ENCODE measurements around the gene AHSA1. TPM values are rescaled to one million over a fixed set of nuclear protein-coding genes. Genes with fewer than 3 reads are reported as not detected.

AHSA1 gene
- total RNA-seq, 3 donors from 2014 or later (not counting 1 experiment from before 2014, with no cell fraction given): 70.4 to 101 (median 94.3) TPM

DNA sequence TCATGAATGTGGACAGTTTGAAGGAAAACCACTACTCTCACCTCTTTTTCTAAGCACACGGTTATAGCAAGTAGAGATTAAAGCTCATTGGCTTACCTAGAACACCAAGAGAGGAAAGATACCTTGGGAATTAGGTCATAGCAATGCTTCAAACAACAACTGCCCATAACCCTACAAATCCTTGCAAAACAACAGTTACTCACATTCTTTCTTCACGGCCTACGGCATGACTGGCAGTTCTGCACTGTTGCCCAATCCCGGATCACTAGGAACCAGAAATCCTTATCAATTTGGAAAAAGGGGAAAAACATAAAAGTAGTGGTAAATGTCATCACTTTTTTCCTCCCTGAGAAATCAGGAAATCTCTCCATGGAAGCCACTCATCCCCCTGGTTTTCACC, 50.4 kb downstream of the AHSA1 start:
- no peak overlapping the region for H3K4me3 ChIP-seq (ENCODE audit: low read length)
- peaks cover 49% of the 10 kb centered on the region for H3K36me3 ChIP-seq (ENCODE audit: control insufficient read depth, insufficient read depth, low read length)
- Mint-ChIP-seq H3K27ac (no peak overlapping the region), H3K27me3 (ENCODE audit: low read depth in 2 of 2) (no peaks in the 10 kb centered on the region), H3K4me3 (no peak overlapping the region), H3K36me3 (peaks cover 22% of the 10 kb centered on the region), H3K9me3 (no peaks in the 10 kb centered on the region), H3K4me1 (peaks cover 0 to 7% of the 10 kb centered on the region in 2 donors)
- TF ChIP-seq, protein P1, sequence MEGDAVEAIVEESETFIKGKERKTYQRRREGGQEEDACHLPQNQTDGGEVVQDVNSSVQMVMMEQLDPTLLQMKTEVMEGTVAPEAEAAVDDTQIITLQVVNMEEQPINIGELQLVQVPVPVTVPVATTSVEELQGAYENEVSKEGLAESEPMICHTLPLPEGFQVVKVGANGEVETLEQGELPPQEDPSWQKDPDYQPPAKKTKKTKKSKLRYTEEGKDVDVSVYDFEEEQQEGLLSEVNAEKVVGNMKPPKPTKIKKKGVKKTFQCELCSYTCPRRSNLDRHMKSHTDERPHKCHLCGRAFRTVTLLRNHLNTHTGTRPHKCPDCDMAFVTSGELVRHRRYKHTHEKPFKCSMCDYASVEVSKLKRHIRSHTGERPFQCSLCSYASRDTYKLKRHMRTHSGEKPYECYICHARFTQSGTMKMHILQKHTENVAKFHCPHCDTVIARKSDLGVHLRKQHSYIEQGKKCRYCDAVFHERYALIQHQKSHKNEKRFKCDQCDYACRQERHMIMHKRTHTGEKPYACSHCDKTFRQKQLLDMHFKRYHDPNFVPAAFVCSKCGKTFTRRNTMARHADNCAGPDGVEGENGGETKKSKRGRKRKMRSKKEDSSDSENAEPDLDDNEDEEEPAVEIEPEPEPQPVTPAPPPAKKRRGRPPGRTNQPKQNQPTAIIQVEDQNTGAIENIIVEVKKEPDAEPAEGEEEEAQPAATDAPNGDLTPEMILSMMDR (IDR thresholded peaks at IDR 0.05): no peak
- no peaks in the 10 kb centered on the region for H3K4me1 ChIP-seq (ENCODE audit: control insufficient read depth, insufficient read depth, low read length)
- ATAC-seq (no peak), DNase-seq (no peak)
- WGBS (ENCODE audit: insufficient coverage): 90% methylated on average over 3 of the region's 4 CpGs
- H3K9me3 ChIP-seq (ENCODE audit: control insufficient read depth, insufficient read depth, low read length): no peaks in the 10 kb centered on the region
- no peak overlapping the region for H3K27ac ChIP-seq (ENCODE audit: low read length)
- H3K27me3 ChIP-seq (ENCODE audit: control insufficient read depth, insufficient read depth, low read length): no peaks in the 10 kb centered on the region
- intact Hi-C loops (cut with micrococcal nuclease): no loop called here

DNA sequence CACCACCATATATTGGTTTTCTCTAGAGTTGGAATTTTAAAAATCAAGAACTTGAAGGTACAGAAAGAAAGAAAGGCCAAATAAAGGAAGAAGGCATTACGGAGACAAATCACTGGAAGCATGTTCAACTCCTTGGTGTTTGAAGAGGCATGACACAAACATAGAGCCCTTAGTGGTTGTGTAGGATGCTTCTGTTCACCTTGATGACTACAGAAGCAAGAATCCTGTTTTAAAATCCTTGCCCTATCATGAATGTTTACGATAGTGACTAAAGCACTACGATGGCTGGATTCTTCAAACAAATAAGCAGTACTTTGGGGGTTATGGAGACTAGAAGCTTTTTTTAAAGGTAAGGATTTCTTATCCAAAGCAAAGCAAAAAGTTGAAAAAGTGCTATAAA, 51.0 kb downstream of the AHSA1 start:
- ATAC-seq: no peak
- Histone ChIP-seq H3K4me3 (ENCODE audit: low read length) (no peak overlapping the region), H3K4me1 (ENCODE audit: control insufficient read depth, insufficient read depth, low read length) (no peaks in the 10 kb centered on the region), H3K27me3 (ENCODE audit: control insufficient read depth, insufficient read depth, low read length) (no peaks in the 10 kb centered on the region), H3K9me3 (ENCODE audit: control insufficient read depth, insufficient read depth, low read length) (no peaks in the 10 kb centered on the region), H3K27ac (ENCODE audit: low read length) (no peak overlapping the region), H3K36me3 (ENCODE audit: control insufficient read depth, insufficient read depth, low read length) (peaks cover 49% of the 10 kb centered on the region)
- Mint-ChIP-seq H3K27me3 (ENCODE audit: low read depth in 2 of 2) (no peaks in the 10 kb centered on the region), H3K4me1 (peaks cover 0 to 7% of the 10 kb centered on the region in 2 donors), H3K27ac (no peak overlapping the region), H3K36me3 (peaks cover 22% of the 10 kb centered on the region), H3K9me3 (no peaks in the 10 kb centered on the region), H3K4me3 (no peak overlapping the region)
- DNase-seq: no peak
- 99% methylated on average over 3 of the region's 3 CpGs for WGBS (ENCODE audit: insufficient coverage)
- TF ChIP-seq, protein P1 (IDR thresholded peaks at IDR 0.05): no peak
- intact Hi-C loops (cut with micrococcal nuclease): no loop called here

DNA sequence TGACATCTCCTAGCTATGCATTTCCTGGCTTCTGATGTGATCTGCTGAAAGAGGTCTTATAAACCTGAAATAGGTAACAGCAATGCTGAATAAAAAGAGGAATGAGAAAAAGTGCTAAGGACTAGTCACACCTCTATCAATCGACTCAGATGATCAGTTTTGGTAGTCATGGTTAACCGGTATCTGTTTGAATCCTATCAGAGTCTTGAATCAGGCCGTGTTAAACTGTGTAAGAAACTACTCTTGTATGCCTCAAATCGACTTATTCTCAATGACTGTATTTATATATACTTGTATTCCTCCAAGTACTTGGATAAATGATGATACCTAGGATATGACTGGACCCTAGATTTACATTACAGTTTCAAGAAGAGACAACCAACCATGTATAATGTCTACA, 51.5 kb downstream of the AHSA1 start:
- Histone ChIP-seq H3K4me1 (ENCODE audit: control insufficient read depth, insufficient read depth, low read length) (no peaks in the 10 kb centered on the region), H3K9me3 (ENCODE audit: control insufficient read depth, insufficient read depth, low read length) (no peaks in the 10 kb centered on the region), H3K27ac (ENCODE audit: low read length) (no peak overlapping the region), H3K27me3 (ENCODE audit: control insufficient read depth, insufficient read depth, low read length) (no peaks in the 10 kb centered on the region), H3K4me3 (ENCODE audit: low read length) (no peak overlapping the region), H3K36me3 (ENCODE audit: control insufficient read depth, insufficient read depth, low read length) (peaks cover 52% of the 10 kb centered on the region)
- ATAC-seq (no peak), DNase-seq (no peak)
- TF ChIP-seq, protein P1 (IDR thresholded peaks at IDR 0.05): no peak
- no peaks in the 10 kb centered on the region for H3K27me3 Mint-ChIP-seq (ENCODE audit: low read depth in 2 of 2)
- peaks cover 0 to 7% of the 10 kb centered on the region in 2 donors for H3K4me1 Mint-ChIP-seq
- 97% methylated on average over 2 of the region's 4 CpGs for WGBS (ENCODE audit: insufficient coverage)
- H3K27ac Mint-ChIP-seq: no peak overlapping the region
- H3K4me3 Mint-ChIP-seq: no peak overlapping the region
- H3K36me3 Mint-ChIP-seq: peaks cover 22% of the 10 kb centered on the region
- intact Hi-C loops (cut with micrococcal nuclease): no loop called here
- no peaks in the 10 kb centered on the region for H3K9me3 Mint-ChIP-seq

DNA sequence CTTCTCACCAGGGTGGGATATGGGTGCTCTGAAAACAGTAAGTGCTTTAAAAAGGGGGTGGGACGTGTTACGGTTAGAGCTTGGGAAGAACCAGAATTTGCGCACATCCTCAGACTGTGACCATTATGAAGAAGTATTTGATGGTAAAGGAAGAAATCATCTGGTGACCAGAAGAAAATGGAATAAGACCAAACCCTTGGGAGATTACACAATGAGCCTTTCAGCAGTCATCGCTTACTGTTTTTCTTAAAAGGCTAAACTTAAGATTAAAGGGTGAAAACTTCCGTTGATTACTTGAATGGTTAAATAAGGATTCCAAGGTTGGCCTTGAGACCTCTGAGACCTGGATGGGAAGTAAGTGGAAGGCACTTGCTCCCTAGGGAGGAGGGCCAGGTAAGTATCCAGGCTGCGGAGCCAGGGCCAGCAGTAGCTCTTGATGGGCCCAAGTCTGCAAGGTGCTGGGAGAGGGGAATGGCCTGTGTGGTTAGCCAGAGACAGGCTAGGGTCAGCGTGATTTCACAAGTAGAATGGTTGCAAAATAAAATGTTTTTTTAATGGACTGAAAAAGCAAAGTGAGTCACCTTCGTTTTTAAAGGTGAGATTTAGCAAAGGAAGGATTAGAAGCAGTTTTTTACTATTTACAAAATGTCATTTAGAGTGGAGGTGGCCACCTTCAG, 53.7 kb downstream of the AHSA1 start:
- intact Hi-C loops (cut with micrococcal nuclease): no loop called here
- 98% methylated on average over 8 of the region's 8 CpGs for WGBS (ENCODE audit: insufficient coverage)
- no peak overlapping the region for H3K4me3 ChIP-seq (ENCODE audit: low read length)
- ATAC-seq: no peak
- Mint-ChIP-seq H3K36me3 (peaks cover 30% of the 10 kb centered on the region), H3K27me3 (ENCODE audit: low read depth in 2 of 2) (no peaks in the 10 kb centered on the region), H3K27ac (no peak overlapping the region), H3K4me3 (no peak overlapping the region), H3K4me1 (peaks cover 0 to 7% of the 10 kb centered on the region in 2 donors), H3K9me3 (no peaks in the 10 kb centered on the region)
- TF ChIP-seq, protein P1 (IDR thresholded peaks at IDR 0.05): no peak
- H3K27me3 ChIP-seq (ENCODE audit: control insufficient read depth, insufficient read depth, low read length): no peaks in the 10 kb centered on the region
- H3K27ac ChIP-seq (ENCODE audit: low read length): no peak overlapping the region
- H3K4me1 ChIP-seq (ENCODE audit: control insufficient read depth, insufficient read depth, low read length): no peaks in the 10 kb centered on the region
- H3K9me3 ChIP-seq (ENCODE audit: control insufficient read depth, insufficient read depth, low read length): no peaks in the 10 kb centered on the region
- H3K36me3 ChIP-seq (ENCODE audit: control insufficient read depth, insufficient read depth, low read length): peaks cover 67% of the 10 kb centered on the region
- no peak for DNase-seq

All from natural killer cell (primary cell).